Sigmoid colon (tissue), 7 donors: ENCODE data around the gene ALS2. TPM values are rescaled to one million over a fixed set of nuclear protein-coding genes. Genes with fewer than 3 reads are reported as not detected.
"Not testable (repeated sequence)": the region's sequence is repeated elsewhere in the genome, so short reads cannot be mapped to it uniquely, and the experiment has no call there.

Source experiments
- DNase-seq: peaks from one replicate; pipeline ENCODE4 v3.0.0-alpha.2; 2019
- H3K27ac ChIP-seq, 4 donors: fragments of 200-600 bp; sonication (generic); one replicate each; pipeline ENCODE4 v1.5.1; 2016 to 2019; ENCODE audit warnings: mild to moderate bottlenecking in 1 of 4
- H3K27me3 ChIP-seq, 3 donors: fragments of 200-600 bp; sonication (generic); one replicate each; pipeline ENCODE4 v1.5.1; 2019; ENCODE audit warnings: mild to moderate bottlenecking in 1 of 3
- H3K36me3 ChIP-seq, 4 donors: fragments of 200-600 bp; sonication (generic); one replicate each; pipeline ENCODE4 v1.5.1; 2016 to 2019
- H3K4me1 ChIP-seq, 4 donors: fragments of 200-600 bp; sonication (generic); one replicate each; pipeline ENCODE4 v1.5.1; 2017 to 2019
- H3K4me3 ChIP-seq, 4 donors: fragments of 200-600 bp; sonication (generic); one replicate each; pipeline ENCODE4 v1.5.1; 2017 to 2019; ENCODE audit warnings: mild to moderate bottlenecking in 2 of 4, moderate library complexity in 1 of 4
- H3K9me3 ChIP-seq, 4 donors: fragments of 200-600 bp in 3 of 4; sonication (generic) in 3 of 4; one replicate each; pipeline versions ENCODE4 v1.5.1 to v1.6.1; 2013 to 2019
- CTCF ChIP-seq, 4 experiments: fragments of 450-650 bp in 3 of 4; fragments of 200-600 bp in 1 of 4; IDR thresholded peaks; one replicate each; pipeline ENCODE4 v1.5.1; 2016 to 2019; ENCODE audit warnings: antibody characterized with exemption in 4 of 4, mild to moderate bottlenecking in 3 of 4, moderate library complexity in 2 of 4
- EP300 ChIP-seq, 4 donors: sonication (generic); formaldehyde crosslinking; IDR thresholded peaks; one replicate each; pipeline ENCODE4 v1.6.1; 2017; ENCODE audit warnings: antibody characterized with exemption in 4 of 4
- POLR2A ChIP-seq, 2 donors: fragments of 450-650 bp; IDR thresholded peaks; one replicate each; pipeline ENCODE4 v1.6.1; 2016; ENCODE audit warnings: antibody characterized with exemption in 2 of 2, mild to moderate bottlenecking in 2 of 2, moderate library complexity in 2 of 2
- POLR2AphosphoS5 ChIP-seq, 4 donors: sonication (generic); formaldehyde crosslinking; IDR thresholded peaks; one replicate each; pipeline ENCODE4 v1.6.1; 2017; ENCODE audit warnings: antibody characterized with exemption in 4 of 4
- WGBS, 2 donors: extraction: QIAGEN DNeasy Blood & Tissue Kit; methylation state at CpG; one replicate each; pipeline ENCODE4 v1.1.7; 2013; 5-methylcytosine and 5-hydroxymethylcytosine counted together
- intact Hi-C: fragments of 100-400 bp; cut with DNase I; formaldehyde crosslinking; loops from one replicate; pipeline ENCODE4 v1.15.1; 2023
- polyA plus RNA-seq, 3 donors: library from polyadenylated mRNA; stranded (reverse); fragments of 200-250 nt; gene quantifications; one replicate each; pipeline ENCODE4 v1.2.3, GENCODE V29; 2013
- total RNA-seq, 4 donors: library from RNA; depleted of rRNA; stranded (reverse); fragments of >200 nt; gene quantifications; one replicate each; pipeline ENCODE4 v1.1.0, GENCODE V29; 2016
- donor health status: healthy with polysubstance abuse.
- donor health status: Bipolar disorder and iron deficiency.
- donor health status: healthy.

ALS2 gene
- total and polyA plus RNA-seq, 7 donors: 3.0 to 20.9 (median 17.4) TPM

- no peaks in the 10 kb centered on the region for H3K27me3 ChIP-seq
- no peaks in the 10 kb centered on the region for H3K4me1 ChIP-seq
- no peak for TF ChIP-seq CTCF (IDR thresholded peaks at IDR 0.05)
- TF ChIP-seq POLR2AphosphoS5 (IDR thresholded peaks at IDR 0.05): no peak
- no peak for TF ChIP-seq EP300 (IDR thresholded peaks at IDR 0.05)
- TF ChIP-seq POLR2A (IDR thresholded peaks at IDR 0.05): no peak
- H3K4me3 ChIP-seq: no peak overlapping the region
- no peaks in the 10 kb centered on the region for H3K36me3 ChIP-seq
- DNase-seq: no peak
- 61 to 89% methylated on average over 4 of the region's 4 CpGs for WGBS, 2 donors
- no peaks in the 10 kb centered on the region for H3K9me3 ChIP-seq
- H3K27ac ChIP-seq: no peak overlapping the region
- intact Hi-C loops: no loop called here
These were observed 105.3 kb downstream of the ALS2 start for GRCh38 chr2:201675454-201675853.

GRCh38 chr2:201674794-201675193 is 105.9 kb downstream of the ALS2 start:
- Histone ChIP-seq H3K36me3 (no peaks in the 10 kb centered on the region), H3K27ac (no peak overlapping the region), H3K4me1 (no peaks in the 10 kb centered on the region), H3K4me3 (no peak overlapping the region), H3K9me3 (no peaks in the 10 kb centered on the region), H3K27me3 (no peaks in the 10 kb centered on the region)
- WGBS, 2 donors: 80 to 83% methylated on average over 3 of the region's 3 CpGs
- TF ChIP-seq POLR2AphosphoS5 (IDR thresholded peaks at IDR 0.05) (no peak), POLR2A (IDR thresholded peaks at IDR 0.05) (no peak), CTCF (IDR thresholded peaks at IDR 0.05) (no peak), EP300 (IDR thresholded peaks at IDR 0.05) (no peak)
- intact Hi-C loops: no loop called here
- DNase-seq: no peak

DNA sequence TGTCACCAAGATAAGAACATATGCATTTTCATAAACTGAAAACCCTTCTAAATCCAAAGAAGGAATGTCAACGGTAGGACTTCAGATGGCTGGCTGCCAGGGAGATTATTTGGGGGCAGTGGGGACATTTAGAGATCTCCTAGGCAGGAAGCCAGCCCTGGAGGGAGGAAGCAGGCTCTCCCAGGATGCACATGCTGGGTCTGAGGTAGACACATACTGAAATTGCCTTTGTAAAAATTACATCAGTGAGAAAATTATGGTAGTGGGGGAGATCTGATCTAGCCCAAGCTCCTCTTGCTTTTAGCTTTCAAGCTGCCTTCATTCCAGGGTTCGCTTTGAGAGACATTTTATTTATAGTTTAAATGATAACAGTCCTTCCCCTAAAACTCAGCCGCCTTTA is 106.4 kb downstream of the ALS2 start:
- Histone ChIP-seq H3K36me3 (no peaks in the 10 kb centered on the region), H3K27me3 (no peaks in the 10 kb centered on the region), H3K27ac (no peak overlapping the region), H3K4me1 (no peaks in the 10 kb centered on the region), H3K4me3 (no peak overlapping the region), H3K9me3 (no peaks in the 10 kb centered on the region)
- WGBS, 2 donors: 62 to 64% methylated on average over 3 of the region's 3 CpGs
- DNase-seq: no peak
- TF ChIP-seq POLR2A (IDR thresholded peaks at IDR 0.05) (no peak), POLR2AphosphoS5 (IDR thresholded peaks at IDR 0.05) (no peak), CTCF (IDR thresholded peaks at IDR 0.05) (no peak), EP300 (IDR thresholded peaks at IDR 0.05) (no peak)
- intact Hi-C loops: no loop called here

- Histone ChIP-seq H3K4me1 (no peaks in the 10 kb centered on the region), H3K27me3 (no peaks in the 10 kb centered on the region), H3K36me3 (no peaks in the 10 kb centered on the region), H3K9me3 (no peaks in the 10 kb centered on the region), H3K4me3 (no peak overlapping the region), H3K27ac (no peak overlapping the region)
- DNase-seq: no peak
- intact Hi-C loops: no loop called here
- 49 to 73% methylated on average over 2 of the region's 2 CpGs for WGBS, 2 donors
- TF ChIP-seq POLR2AphosphoS5 (IDR thresholded peaks at IDR 0.05): no peak
- no peak for TF ChIP-seq POLR2A (IDR thresholded peaks at IDR 0.05)
- TF ChIP-seq EP300 (IDR thresholded peaks at IDR 0.05): no peak
- TF ChIP-seq CTCF (IDR thresholded peaks at IDR 0.05): no peak
These were observed 107.2 kb downstream of the ALS2 start for GRCh38 chr2:201673546-201673945.

DNA sequence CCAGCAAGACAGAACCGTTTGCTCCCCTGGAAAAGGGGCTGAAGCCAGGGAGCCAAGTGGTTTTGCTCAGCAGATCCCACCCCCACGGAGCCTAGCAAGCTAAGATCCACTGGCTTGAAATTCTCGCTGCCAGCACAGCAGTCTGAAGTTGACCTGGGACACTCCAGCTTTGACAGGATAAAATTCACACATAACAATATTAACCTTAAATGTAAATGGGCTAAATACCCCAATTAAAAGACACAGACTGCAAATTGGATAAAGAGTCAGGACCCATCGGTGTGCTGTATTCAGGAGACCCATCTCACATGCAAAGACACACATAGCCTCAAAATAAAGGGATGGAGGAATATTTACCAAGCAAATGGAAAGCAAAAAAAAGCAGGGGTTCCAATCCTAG is 109.5 kb downstream of the ALS2 start:
- intact Hi-C loops, H3K4me3 ChIP-seq, DNase-seq, H3K27ac ChIP-seq, H3K4me1 ChIP-seq, H3K9me3 ChIP-seq, H3K27me3 ChIP-seq, H3K36me3 ChIP-seq: not testable (repeated sequence)
- 60 to 64% methylated on average over 4 of the region's 4 CpGs for WGBS, 2 donors
